Measurements from ENCODE around the gene HOXC5.
A peak's percentile ranks its signal among the peaks of the same experiment; 100 is the strongest.

Gene HOXC5

DNA sequence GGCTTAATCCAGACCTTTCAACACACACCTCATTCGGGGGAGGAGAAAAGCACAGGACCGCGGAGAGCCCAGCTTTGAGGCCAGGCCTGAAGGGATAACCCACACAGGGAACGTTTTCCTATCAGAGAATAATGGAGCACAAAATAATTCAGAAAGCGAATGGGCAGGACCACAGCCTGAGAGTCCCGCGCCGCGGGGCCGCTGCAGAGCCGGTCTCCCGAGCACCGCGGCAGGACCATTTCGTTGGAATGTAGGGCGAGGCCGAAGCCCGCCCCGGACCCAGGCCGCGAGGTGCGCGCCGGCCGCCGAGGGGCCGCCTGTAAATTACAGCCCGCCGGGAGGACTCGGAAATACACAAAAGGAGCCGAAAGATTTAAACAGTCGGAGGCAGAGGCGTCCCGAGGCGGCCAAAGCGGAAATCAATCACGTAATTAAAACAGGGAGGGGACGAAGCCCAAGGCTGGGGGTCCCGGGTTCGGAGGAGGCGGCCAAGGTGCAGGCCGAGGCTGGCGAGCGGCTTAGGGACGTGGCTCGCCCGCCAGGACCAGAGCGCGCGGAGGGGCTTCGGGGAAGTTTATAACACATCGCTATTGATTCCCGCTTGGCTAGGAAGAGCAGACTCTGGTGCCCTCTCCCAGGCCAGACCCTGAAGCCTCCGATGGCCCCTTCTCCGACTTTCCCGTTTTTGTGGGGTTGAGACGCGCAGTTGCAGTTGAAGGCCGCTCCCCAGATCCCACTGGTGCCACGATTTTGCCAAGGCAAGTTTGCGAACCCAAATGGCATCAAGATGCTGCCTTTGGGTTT lies 14.5 kb downstream of the HOXC5 start:
- no peak for DNase-seq (ENCODE audit: low spot score)

DNA sequence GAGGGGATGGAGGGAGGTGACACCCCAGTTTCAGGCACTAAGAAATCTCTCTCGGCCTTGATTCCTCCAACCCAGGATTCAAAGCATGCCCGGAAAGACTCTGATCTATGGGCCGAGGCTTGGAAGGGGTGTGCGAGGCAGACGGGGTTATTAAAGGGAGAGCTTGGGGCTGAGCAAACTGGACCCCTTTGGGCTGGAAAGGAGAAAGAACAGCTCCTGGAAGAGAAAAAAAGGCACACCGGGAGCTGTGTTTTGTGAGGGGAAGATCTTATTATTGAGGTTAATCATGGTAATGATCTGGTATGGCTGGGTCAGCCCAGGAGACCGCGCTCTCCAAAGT lies 15.1 kb downstream of the HOXC5 start:
- DNase-seq (ENCODE audit: low spot score), result no peak

DNA sequence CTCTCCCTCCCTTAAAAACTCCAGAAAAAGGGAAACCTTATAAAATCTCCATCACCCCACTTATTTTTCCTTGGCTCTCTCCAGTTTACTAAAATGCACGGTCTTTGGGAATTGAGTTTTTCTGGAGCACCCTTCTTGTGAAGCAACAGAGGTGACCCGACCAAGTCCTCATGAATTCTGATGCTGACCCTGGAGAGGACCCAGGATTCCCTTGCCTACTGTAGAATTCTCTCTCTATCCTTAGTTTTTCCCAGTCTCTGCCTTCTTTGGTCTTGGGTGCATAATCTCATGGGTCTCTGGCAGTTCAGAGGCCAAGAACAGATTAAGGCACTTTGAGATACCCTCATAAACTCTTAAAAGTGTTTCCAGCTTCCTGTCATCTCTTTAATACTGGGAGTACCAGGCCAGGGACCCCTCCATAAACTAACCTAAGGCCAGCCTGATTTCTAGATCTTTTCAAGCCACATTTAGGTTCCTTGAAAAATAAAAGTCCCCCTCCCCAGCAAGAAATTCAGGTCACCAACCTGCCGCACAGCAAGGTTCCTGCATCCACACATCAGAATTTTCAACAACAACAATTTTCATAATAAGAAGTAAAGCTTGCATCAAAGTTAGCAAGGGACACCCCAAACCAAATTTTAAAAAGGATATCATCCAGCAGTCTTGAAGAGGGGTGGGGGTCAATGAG lies 15.7 kb downstream of the HOXC5 start:
- DNase-seq (ENCODE audit: low spot score), result no peak

DNA sequence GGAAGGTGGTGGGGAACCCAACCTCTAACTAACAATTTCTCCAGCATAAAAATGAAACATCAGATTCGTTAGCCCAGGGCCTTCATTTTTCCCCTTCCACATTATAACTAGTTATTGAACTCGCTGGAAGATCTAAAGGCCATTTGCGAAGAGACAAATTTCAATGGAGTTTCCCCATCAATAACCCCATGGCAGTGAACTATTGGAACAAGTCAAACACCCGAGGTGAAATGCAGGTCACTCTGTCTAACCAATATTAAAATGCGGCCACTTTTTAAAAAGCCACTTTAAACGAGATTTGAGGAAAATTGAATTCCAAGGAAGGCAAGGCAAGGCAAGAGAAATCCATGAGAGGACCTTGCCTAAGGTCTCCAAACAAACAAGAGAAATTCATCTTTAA lies 16.3 kb downstream of the HOXC5 start:
- DNase-seq (ENCODE audit: low spot score), result no peak

DNA sequence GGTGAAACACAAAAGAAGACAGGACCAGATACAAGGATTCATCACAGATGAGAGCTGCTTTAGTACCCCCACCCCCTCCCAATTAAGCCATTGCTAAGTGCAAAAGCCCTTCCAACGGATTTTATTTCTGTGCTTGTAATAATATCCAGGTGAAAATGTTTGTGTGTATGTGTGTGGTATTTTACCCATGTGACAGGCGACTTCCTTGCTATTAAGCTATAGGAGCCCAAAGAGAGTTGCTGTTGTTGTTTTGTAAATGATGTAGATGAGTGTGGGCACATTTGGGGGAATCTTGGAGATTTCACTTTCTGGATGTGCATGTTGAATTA lies 17.6 kb downstream of the HOXC5 start:
- DNase-seq (ENCODE audit: low spot score), result no peak

DNA sequence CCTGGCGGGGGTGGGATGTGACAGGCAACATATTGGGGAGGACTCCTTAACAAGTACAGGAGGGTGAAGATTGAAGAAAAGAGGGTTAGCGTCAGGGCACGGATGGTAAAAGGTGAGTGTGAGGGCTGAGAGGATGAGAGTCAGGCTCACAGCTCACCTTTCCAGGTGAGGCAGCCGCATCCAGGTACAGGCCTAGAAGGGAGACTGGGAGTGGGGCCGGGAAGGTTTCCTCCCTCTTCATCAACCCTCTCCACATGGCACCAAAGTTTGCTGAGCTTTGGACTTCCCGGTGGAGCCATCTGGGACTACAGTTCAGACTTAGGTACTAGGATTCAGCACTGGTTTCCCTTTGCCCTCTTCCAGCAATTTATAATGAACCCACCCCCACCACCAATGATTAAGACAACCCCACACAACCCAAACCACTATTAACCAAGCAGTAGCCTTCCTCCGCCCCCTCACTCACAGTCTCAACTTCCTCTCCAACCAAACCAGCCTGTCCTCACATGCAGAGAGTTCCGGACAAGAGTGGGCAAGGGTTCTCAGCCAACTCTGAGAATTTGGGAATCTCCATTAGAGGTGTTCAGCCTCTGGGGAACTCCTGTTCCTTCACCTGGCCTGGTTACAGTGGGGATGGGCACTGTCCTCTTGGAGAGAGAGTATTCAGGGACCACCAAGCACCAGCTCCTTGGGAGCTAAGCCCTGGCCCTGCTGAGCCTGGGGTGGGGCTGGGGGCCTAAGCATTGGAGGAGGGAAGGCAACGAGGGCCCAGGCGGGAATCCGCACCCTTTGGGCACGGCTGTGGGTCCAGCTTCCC lies 18.4 kb downstream of the HOXC5 start:
- DNase-seq (ENCODE audit: low spot score), result no peak

DNA sequence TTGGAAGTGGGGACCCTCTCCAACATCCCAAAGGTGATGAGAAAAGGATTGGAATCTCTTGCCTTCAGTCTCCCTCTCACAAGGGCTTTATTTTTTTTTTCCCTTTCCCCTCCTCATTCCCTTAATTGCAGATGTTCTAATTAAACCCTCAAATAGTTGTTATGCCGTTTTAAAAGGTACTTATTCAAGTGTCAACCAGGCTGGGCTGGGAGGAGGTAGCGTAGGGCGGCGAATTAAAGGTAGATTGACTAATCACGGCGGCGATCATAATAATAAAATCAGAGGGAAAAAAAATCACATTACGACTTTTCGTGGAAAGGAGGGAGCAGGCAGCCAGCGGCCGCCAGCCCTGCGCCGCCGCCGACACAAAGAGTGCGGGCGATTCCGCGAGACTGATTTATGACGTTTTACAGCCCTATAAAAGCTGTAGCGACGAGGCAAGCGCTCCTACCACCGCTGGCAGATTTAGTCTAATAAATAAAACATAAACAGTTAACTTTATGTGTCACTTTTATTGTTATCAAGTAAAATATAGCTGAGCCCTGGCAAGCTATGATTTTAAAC lies 19.1 kb downstream of the HOXC5 start:
- DNase-seq (ENCODE audit: low spot score), result no peak

DNA sequence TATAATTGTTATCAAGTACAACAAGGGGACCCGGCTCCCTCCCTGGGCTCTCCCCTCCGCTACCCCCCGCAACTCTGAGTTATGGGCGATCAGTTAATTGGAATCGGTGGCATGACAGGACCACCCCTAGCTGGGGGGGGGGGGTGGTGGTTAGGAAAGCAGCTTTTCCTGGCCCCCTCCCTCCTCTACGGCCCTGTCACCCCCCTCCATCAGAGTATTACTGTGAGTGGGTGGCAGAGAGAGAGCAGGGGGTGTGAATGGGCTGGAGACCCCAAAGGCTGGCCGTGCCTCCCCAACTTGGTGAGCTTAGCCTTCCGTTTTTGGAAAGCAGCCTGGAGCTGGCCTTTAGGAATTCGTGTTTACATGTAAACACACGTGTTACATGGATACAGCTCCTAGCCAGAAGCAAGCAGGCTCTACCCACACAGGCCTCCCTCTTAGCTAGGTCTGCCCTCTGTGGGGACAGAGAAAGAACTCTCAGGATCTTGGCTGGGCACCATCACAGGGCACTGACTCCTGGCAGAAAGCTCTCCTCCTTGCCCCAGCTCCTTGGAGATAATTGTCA lies 19.7 kb downstream of the HOXC5 start:
- no peak for DNase-seq (ENCODE audit: low spot score)

DNA sequence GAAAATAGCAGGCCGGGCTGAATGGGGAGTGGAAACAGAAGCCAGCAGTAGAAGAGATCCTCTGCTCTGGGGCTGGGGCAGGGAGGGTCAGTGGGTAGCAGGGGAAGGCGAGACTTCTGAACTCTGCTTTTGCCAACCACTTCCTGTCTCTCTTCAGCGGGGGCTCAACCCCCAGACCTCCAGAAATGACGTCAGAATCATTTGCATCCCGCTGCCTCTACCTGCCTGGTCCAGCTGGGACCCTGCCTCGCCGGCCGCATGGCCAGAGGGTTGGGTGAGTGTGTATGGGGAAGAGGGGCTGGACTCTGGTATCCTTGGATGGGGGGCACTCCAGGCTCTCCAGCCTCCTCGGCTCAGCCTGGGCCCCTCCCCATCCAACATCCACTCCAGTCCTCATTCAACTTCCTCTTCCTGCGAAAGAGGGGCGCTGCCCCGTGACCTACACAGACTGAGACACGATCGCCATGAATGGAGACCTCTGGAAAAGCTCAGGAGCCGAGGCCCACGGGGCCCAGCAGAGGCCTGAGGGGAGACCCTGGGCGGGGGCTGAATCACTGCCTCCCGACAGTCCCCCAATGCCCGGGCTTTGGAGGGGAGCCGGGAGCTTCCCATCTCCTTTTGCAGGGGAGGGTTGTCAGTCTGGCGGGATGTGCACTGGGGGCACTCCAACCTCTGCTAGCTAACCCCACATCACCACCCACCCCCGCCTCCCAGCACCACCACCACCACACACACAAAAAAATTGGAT lies 20.3 kb downstream of the HOXC5 start:
- peak; percentile 31 for DNase-seq (ENCODE audit: low spot score)

DNA sequence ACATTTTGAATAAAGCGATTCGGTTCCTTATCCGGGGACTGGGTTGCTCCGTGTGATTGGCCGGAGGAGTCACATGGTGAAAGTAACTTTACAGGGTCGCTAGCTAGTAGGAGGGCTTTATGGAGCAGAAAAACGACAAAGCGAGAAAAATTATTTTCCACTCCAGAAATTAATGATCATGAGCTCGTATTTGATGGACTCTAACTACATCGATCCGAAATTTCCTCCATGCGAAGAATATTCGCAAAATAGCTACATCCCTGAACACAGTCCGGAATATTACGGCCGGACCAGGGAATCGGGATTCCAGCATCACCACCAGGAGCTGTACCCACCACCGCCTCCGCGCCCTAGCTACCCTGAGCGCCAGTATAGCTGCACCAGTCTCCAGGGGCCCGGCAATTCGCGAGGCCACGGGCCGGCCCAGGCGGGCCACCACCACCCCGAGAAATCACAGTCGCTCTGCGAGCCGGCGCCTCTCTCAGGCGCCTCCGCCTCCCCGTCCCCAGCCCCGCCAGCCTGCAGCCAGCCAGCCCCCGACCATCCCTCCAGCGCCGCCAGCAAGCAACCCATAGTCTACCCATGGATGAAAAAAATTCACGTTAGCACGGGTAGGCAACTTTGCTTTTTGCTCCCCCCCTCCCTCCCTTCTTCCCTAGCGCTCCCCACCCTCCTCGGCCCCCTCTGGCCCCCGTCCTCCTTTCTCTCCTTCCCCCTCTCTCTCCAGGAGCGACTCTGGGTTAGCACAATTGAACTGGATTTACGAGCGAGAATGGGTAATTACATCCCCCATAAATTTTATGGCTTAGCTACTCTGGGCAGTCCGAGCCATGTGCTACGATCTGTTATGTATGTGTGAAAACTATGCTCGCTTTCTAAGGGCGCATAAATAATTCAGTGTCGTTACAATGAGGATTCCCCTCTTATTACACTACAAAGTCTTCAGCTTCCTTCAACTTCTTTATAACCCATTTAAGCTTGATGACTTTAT lies 21.2 kb downstream of the HOXC5 start, which contains the start of gene HOXC4:
Gene HOXC4, plus strand, starts transcription at position 85 of the 991 bp plus-strand sequence. Its CDS starts 88 bp downstream, at position 173.
- DNase-seq (ENCODE audit: low spot score), result peak; percentile 19

DNA sequence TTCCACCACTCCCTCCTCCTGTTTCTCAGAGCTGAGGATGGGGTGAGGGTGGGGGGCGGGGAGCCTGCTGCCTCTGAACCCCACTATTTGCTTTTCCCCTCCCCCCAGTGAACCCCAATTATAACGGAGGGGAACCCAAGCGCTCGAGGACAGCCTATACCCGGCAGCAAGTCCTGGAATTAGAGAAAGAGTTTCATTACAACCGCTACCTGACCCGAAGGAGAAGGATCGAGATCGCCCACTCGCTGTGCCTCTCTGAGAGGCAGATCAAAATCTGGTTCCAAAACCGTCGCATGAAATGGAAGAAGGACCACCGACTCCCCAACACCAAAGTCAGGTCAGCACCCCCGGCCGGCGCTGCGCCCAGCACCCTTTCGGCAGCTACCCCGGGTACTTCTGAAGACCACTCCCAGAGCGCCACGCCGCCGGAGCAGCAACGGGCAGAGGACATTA lies 21.9 kb downstream of the HOXC5 start:
- DNase-seq (ENCODE audit: low spot score), result no peak

DNA sequence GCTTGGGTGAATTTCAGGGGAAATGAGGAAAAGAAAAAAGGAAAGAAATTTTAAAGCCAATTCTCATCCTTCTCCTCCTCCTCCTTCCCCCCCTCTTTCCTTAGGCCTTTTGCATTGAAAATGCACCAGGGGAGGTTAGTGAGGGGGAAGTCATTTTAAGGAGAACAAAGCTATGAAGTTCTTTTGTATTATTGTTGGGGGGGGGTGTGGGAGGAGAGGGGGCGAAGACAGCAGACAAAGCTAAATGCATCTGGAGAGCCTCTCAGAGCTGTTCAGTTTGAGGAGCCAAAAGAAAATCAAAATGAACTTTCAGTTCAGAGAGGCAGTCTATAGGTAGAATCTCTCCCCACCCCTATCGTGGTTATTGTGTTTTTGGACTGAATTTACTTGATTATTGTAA lies 22.7 kb downstream of the HOXC5 start:
- no peak for DNase-seq (ENCODE audit: low spot score)

DNA sequence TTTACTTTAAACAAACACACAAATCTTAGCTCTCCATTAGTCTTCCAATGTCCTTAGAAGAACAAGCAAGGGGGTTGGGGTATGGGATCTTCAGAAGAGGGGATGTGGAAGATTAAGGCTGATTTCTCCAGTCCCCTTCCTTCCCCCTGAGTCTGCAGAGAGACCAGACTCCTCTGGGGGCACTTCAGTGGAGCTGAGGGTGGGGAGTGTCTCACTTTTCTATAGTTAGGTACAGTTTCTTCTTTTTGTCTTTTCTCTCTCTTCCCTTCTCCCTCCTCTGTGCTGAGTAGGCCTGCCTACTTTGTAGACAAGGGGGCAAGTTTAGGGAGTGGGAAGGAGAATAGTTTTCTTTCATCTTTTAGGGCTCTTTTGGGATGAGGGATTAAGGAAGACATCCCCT lies 23.3 kb downstream of the HOXC5 start:
- no peak for DNase-seq (ENCODE audit: low spot score)

DNA sequence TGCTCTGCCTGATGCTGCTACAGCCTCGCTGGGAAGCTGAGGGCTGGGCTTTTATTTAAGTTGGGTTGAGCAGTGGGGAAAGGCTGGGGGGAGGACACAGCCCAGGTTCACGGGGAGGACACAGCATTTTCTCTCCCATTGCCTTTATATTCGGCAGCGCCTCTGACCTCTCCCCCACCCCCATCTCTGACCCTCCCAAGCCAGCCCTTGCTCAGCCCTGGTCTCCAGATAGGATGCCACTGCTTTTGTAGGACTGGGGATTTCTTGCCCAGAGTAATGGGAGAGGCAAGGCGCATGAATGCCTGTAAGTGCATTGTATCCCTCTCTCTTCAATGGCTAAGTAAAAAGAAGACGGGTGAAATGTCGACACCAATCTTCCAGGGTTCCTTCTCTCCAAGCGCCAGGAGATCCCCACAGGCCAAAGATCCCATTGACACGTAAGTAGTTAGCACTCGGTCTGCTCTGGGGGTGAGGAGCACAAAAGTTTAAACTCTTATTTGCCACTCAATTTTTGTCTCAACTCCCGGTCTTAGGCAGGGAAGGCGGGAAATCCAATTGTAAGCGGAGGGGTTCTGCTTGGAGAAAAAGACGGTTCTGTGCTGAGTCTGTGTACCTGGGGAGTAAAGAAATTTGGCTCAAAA lies 25.4 kb downstream of the HOXC5 start:
- DNase-seq (ENCODE audit: low spot score), result no peak

DNA sequence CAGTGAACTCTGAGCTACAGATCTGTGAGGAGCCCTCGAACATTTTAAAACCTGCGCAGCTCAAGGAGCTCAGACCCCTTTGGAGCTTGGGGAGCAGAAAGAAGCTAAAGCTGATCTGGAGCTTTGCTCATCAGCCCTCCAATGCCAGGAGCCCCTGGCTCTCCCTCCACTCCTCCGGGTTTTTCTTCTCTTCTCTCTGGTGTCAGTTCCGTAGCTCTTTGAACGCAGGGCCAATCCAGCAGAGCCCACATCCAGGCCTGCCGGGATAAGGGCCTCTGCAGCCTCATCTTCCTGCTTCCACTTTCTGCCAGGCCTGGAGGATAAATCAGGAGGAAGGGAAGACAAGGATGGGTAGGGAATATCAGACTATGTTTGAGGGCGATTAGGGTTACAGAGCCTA lies 26.8 kb downstream of the HOXC5 start:
- no peak for DNase-seq (ENCODE audit: low spot score)

DNA sequence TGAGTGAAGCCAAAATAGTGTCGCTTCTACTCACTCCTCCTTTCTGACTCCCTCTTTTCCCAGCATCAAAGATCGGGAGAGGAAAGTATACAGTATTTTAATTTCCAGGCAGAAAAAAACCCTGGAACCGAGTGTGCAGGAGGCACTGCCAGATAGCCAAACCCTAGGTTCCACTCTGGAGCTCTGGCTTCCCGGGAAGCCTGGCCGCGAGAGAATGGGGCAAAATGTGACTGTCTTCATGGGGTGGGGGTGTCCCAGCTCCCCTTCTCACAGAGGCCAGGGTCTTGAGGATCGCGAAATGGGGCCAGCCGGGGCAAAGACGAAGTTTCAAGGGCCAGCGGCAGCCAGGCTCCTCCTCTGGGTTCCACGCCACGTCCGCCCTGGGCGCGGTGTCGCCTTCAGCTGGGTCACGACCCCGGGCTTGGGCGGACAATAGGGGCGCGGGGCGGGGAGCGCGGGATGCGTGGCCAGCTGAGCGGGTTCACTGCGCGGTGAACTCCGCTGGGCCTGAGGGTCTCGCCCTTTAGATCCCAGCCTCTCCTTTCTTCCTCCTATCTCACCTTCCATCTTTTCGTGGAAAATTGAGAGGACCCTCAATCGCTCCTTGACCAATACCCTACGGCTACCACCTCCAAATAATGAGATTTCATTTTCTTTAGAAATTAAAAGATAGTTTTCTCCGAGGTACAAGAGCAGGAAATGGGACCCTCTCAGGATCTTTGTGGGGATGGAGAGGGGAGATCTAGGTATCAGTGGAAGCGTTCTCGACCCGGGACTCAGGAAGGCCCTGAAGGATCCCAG lies 27.5 kb downstream of the HOXC5 start:
- DNase-seq (ENCODE audit: low spot score), result no peak

DNA sequence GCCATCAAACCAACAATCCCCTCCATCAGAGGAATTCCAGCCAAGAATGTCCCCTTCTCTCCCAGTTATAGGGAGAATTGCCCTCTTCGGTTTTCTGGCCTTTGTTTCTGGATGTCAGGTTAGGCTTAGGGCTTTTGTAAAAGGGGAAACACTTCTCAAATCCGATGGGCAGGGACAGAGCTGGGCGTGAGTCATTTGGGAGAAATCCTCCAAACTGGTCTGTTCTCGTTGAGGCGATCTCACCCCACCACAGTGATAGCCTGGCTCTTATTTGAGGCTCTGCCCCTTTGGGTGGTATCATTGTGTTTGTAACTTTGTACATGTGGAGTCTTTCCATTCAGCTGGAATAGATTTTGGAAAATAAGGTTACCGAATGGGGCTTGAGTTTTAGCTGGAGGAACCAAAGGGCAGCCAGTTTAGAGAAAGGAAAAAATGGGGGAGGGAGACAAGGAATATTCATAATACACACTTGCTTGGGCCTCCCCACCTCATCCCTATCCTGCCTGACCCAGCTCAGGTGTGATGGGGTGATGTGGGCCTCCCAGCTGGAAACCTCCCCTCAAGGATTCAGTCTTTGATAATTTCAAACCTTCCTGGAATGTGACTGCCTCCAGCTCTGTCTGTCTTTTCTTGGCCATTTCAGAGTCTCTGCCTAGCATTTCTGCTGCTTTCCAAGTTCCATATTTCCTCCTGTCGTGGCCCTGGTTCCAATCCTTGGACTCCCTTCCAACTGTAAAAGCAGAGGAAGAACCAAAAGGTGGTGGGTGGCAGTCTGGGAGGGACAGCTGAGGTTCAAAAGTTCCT lies 28.3 kb downstream of the HOXC5 start:
- DNase-seq (ENCODE audit: low spot score), result no peak

DNA sequence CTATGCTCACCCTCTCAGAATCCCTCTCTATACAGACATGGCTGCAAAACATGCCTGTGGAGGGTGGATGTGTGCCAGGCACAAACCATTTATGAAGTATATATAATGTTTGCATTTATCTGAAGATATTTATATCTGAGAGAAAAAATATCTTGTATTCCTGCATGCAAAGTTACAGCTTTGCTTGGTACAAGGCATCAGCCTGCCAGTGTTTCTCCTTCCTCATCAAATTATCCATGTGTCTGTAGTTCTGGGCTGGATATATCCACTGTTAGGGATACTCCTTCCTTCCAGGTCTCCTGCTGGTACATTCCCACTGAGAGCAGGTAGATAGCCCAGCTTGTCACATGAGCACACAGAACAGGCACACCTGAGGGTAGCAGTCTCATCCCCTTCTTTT lies 32.8 kb downstream of the HOXC5 start:
- DNase-seq (ENCODE audit: low spot score), result no peak
